ENCODE results near the gene LRP8. TPM values are rescaled to one million over a fixed set of nuclear protein-coding genes. Genes with fewer than 3 reads are reported as not detected.

Gene LRP8
- total and polyA plus RNA-seq, 9 of the 15 experiments (the other 6 are each of a cell fraction or from before 2014, with no cell fraction given): 7.1 to 56.1 (median 31.3) TPM

GRCh38 chr1:53271446-53272090 is 56.3 kb downstream of the LRP8 start (continued):
- TF ChIP-seq BCLAF1 (IDR thresholded peaks at IDR 0.05; ENCODE audit: borderline replicate concordance in 1 of 2, control insufficient read depth in 1 of 2, low read depth in 2 of 2, low read length in 1 of 2): no peak
- no peak for TF ChIP-seq GATAD2A (IDR thresholded peaks at IDR 0.05)
- no peak for TF ChIP-seq RFX7 (CRISPR knock-in tag; IDR thresholded peaks at IDR 0.05)
- TF ChIP-seq FOXJ2 (tag; IDR thresholded peaks at IDR 0.05): no peak

- H3K9me3 ChIP-seq (replicated peaks; ENCODE audit: control insufficient read depth, insufficient read depth, low read depth, low read length): no peaks in the 10 kb centered on the region
- H3K9me1 ChIP-seq (ENCODE audit: control insufficient read depth, insufficient read depth, low read length): peaks cover 3% of the 10 kb centered on the region
- no peak overlapping the region for H3K4me3 ChIP-seq
- in situ Hi-C loops (cut with MboI) (no loop called here), intact Hi-C loops (cut with micrococcal nuclease) (no loop called here)
- ATAC-seq (no peak), DNase-seq (ENCODE audit: extremely low read depth in 1 of 4, low spot score in 3 of 4) (no peak), FAIRE-seq (no peak)
- CTCF ChIA-PET (ENCODE audit: low intra/inter-chr PET ratio): no interaction called here
- peaks cover 6% of the 10 kb centered on the region; the same call in 1 of the 2 replicates for H4K20me1 ChIP-seq (replicated peaks; ENCODE audit: control insufficient read depth, insufficient read depth, low read length)
- no peak overlapping the region for H3K4me2 ChIP-seq (ENCODE audit: insufficient read depth, low read length)
- no peaks in the 10 kb centered on the region for H3K79me2 ChIP-seq (ENCODE audit: control insufficient read depth, insufficient read depth, low read length)
- no peaks in the 10 kb centered on the region for H3K27me3 ChIP-seq (ENCODE audit: control insufficient read depth in 2 of 2, insufficient read depth in 2 of 2, low read length in 2 of 2)
- peaks cover 6% of the 10 kb centered on the region in 2 experiments; a peak in 2 of 5 replicates for H3K4me1 ChIP-seq (replicated peaks in 1 of 2; ENCODE audit: control insufficient read depth in 2 of 2, insufficient read depth in 2 of 2, low read length in 2 of 2)
- H3K9ac ChIP-seq (ENCODE audit: insufficient read depth in 1 of 2, low read depth in 2 of 2, low read length in 2 of 2): no peak overlapping the region
- 89% methylated on average over 8 of the region's 8 CpGs for WGBS (ENCODE audit: insufficient coverage, low coverage, missing lambda C conversion rate)
- peaks cover 93% of the 10 kb centered on the region; the same call in 2 of the 3 replicates for H3K36me3 ChIP-seq (ENCODE audit: control insufficient read depth, insufficient read depth, low read length)
- no TSS peak for BruUV-seq (replicated peaks)
- H2AFZ ChIP-seq (ENCODE audit: low read depth, low read length): no peak overlapping the region
- no peak overlapping the region for H3K27ac ChIP-seq (ENCODE audit: extremely low read depth, low read depth, low read length)
- POLR2A ChIA-PET: interaction anchor here (0.8 kb wide), 1 partner anchor 195 kb away, joined by 3 read pairs; no protein-coding TSS in a partner anchor
- TF ChIP-seq CREB1 (IDR thresholded peaks at IDR 0.05) (no peak), CREB1 (CRISPR knock-in tag; IDR thresholded peaks at IDR 0.05) (no peak), SNRNP70 (optimal IDR thresholded peaks at IDR 0.05; ENCODE audit: low read depth, low read length) (no peak), TOE1 (IDR thresholded peaks at IDR 0.05; ENCODE audit: borderline replicate concordance) (no peak), TOE1 (CRISPR knock-in tag; IDR thresholded peaks at IDR 0.05; ENCODE audit: borderline replicate concordance, low read depth) (no peak), CCNT2 (IDR thresholded peaks at IDR 0.05; ENCODE audit: borderline replicate concordance, extremely low read depth, insufficient read length, low read depth, low read length) (no peak), NKRF (IDR thresholded peaks at IDR 0.05; ENCODE audit: borderline replicate concordance) (no peak), ARID1B (IDR thresholded peaks at IDR 0.05) (no peak), NR3C1 (CRISPR knock-in tag; IDR thresholded peaks at IDR 0.05) (no peak), PPARD (CRISPR knock-in tag; IDR thresholded peaks at IDR 0.05) (no peak), TRIM28 (IDR thresholded peaks at IDR 0.05) (no peak), ZBED1 (IDR thresholded peaks at IDR 0.05) (no peak), HES1 (IDR thresholded peaks at IDR 0.05; ENCODE audit: low read depth) (no peak), BCOR (IDR thresholded peaks at IDR 0.05) (no peak)
These were observed 57.0 kb downstream of the LRP8 start for GRCh38 chr1:53270873-53271272.

Measured in K562 (cell line).